Activated gamma-delta T cell (primary cell): ENCODE results near the gene BBX.

Source experiments
- DNase-seq: peaks from one replicate; lab custom pipeline; 2025; lab: John Stamatoyannopoulos, UW

Gene BBX

DNA sequence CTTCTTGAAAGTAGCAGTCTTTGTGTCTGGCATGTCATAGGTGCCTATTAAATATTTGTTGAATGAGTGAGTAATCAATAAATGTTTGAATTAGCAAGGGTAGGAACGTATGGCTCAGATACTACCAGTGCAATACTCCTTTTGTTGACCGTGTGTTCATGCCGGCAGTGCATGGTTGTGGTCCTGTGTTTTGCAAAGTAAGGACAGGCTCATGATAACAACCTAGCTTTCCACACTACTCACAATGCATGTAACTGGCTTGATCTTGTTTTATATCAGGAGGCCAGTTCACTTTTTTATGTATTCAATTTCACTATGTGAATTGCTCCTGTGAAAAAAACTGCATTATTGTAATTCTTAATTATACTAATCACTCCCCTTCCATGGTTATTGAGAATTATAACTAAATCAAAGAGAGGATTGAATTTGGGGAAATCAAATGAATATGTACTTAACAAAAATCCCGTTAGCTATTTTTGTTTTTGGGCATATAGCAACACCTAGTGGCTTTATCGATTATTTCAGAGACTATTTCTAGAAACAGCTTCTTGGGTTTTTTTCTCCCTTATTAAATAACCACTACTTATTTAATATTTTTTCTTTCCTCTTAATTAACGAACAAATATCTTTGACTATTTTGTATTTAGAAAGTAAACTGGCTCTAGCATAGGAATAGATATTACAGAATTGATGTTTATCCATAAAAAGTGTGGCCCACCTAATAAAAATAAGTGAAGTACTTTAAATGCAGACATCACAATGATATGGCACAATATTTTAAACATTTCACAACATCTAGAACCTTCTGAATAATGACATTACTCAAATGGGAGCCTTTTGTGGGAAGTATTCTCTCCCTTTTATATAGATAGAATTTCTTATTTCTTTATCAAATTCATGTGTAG, 218.5 kb downstream of the BBX start:
- DNase-seq: no peak

DNA sequence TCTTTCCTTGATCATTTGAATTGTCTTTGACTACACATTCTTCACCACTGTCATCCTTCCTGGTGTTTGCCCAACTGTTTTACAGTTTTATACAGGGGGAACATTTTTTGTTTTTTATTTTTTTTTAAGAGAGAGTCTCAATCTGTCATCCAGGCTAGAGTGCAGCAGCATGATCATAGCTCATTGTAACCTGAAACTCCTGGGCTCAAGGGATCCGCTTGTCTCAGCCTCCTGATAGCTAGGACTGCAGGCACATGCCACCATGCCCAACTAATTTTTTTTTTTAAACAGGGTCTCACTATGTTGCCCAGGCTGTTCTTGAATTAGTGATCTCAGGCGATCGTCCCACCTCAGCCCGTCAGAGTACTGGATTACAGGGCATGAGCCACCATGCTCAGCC, 222.6 kb downstream of the BBX start:
- no peak for DNase-seq

DNA sequence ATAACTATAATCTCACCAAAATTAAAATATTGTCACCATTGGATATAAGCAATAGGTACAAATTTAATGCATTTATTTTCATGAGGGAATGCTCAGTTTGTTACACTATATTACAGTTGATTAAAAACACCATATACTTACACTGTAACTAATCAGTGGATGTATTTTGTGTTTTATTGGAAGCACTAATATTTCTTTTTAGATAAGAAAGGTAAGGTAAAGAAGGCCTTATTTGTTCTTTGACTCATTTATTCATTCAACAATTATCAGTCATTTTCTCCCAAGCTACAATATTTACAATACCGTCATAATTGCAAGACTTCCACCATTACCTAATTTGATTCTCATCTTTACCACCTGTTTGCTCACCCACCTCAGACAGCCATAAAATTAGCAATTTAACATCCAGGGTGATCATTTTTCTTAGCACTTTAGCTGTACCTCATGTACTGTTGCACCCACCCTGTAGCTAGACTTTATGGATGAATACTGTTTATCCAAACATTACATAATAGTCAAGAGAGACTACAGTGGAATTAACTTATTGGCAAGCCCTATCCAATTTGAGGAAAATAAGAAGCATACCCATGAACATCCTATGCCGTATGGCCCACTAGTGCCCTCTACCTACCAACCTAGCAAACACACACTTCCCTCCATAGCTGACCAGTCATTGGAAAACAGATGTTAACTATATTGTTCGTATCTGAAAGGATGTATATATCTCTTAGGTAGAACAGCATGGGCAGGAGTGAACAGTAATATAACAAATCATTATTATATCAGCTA, 229.6 kb downstream of the BBX start:
- no peak for DNase-seq

DNA sequence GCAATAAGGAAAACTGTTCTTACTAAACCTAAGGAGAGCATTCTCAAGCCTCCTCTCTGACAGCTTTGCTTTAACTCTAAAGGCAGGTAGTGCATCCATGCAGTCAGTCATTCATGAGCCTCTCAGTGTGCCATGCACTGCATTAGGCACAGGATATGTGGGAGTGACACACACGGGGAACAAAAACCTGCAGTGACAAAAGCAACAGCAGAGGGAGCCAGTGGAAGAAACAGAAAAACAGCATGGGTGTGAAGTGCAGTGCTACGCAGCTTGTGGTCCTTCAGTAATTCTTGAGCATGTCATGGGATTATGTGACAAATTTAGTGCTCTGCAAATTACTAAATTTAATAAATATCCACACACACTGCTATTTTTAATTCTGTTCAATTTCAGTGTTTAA, 230.7 kb downstream of the BBX start:
- DNase-seq: no peak

GRCh38 chr3:107753976-107754375, 231.2 kb downstream of the BBX start:
- no peak for DNase-seq

- no peak for DNase-seq
Measured at GRCh38 chr3:107756649-107757048, 233.9 kb downstream of the BBX start.

DNA sequence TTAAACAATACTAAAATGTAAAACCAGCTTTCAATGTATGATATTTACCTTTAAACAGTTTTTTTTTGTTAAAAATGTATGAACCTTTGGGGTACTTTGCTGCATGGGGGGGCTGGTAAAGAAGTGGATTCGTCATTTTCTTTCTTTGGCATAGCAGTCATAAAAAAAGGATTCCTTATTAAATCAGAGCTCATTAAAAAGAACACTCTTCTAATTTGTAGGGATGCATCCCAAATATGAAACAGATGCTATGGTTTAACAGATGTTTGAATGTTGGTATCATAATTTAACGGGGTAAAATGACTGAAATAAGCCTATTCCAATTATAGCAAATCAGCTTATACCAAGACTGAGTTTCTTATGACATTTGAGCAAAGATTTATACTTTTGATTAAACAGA, 234.4 kb downstream of the BBX start:
- DNase-seq: no peak

DNA sequence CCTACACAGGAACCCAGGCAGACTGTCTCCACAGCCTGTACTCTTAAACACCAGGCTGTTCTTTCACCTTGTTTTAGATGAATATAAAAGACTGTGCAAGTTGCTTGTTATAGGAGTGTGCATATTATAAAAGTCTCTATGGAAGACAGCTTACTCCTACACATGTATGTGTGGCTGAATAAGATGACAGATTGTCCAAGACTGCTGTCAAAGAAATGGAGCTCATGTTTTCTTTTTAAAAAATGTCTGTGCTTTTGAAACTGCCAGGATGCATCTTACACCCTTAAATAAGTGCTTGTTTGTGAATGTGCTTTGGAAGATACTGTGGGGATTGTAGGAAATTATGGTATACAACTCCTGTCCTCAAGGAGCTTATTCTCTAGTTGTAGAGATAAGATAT, 237.4 kb downstream of the BBX start:
- no peak for DNase-seq

- no peak for DNase-seq
Measured at GRCh38 chr3:107761391-107761790, 238.6 kb downstream of the BBX start.

- DNase-seq: no peak
Measured at GRCh38 chr3:107765524-107765923, 242.8 kb downstream of the BBX start.

- no peak for DNase-seq
Measured at GRCh38 chr3:107767897-107768605, 245.3 kb downstream of the BBX start.

- no peak for DNase-seq
Measured at GRCh38 chr3:107769882-107770281, 247.1 kb downstream of the BBX start.

DNA sequence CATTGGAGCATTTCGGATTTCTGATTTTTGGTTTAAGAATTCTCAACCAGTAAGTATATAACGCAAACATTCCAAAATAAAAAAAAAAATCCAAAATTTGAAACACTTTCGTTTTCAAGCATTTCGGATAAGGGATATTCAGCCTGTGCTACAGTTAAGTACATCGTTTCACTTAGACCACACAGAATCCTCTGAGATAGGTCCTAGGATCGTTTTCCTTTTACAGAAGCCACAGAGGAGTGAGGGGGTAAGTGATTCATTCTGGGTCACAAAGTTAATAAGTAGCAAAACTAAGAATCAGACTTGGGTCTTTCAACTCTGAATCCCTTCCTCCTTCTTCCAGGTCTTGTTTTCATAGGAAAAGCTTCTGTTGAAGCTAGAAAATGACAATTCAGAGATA, 249.3 kb downstream of the BBX start:
- DNase-seq: no peak

GRCh38 chr3:107775974-107776373, 253.2 kb downstream of the BBX start:
- DNase-seq: no peak

- no peak for DNase-seq
Measured at GRCh38 chr3:107781253-107781652, 258.5 kb downstream of the BBX start.

GRCh38 chr3:107782054-107782453, 259.3 kb downstream of the BBX start:
- no peak for DNase-seq

DNA sequence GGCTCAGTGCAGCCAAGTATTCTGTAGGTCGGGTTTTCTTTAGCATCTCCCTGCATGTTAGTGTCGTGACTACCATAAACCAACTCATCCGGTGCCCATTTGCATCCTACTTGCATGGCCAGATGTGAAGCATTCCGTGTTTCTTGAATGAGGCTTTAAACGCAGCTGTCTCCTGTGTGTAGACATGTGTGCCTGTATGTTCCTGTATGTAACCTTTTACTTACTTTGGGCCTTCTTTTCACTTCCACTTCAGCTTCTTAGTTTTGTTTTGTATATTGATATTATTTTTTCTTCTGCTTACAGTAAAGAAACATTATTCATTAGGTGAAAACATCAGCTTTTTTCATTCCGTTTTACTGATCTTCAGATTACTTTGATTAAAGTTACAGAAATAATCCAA, 267.9 kb downstream of the BBX start:
- DNase-seq: no peak

DNA sequence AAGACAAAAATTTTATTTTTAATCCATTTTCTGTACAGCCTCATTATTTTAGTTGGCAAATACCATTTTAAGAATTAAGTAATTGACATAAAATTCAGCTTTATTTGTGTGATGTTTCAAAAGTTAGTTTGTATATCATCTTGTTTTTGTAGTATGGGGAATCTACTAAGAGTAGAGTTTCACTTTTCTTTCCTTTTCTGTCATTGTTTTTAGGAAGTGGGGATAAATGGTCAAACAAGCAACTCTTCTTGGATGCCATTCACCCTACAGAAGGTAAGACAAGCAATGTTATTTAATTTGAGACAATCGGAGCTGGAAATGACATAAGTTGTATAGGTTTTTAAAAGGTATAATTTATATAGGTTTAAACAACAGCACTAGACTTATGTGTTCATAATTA, 268.3 kb downstream of the BBX start:
- DNase-seq: no peak

GRCh38 chr3:107791450-107791849, 268.7 kb downstream of the BBX start:
- DNase-seq: no peak

- no peak for DNase-seq
Measured at GRCh38 chr3:107794664-107795443, 272.1 kb downstream of the BBX start.

GRCh38 chr3:107795514-107796094, 272.8 kb downstream of the BBX start:
- DNase-seq: no peak
